ENCODE results near the gene STK10. TPM values are rescaled to one million over a fixed set of nuclear protein-coding genes. Genes with fewer than 3 reads are reported as not detected.
"Not testable (repeated sequence)": the region's sequence is repeated elsewhere in the genome, so short reads cannot be mapped to it uniquely, and the experiment has no call there.

The STK10 gene
- polyA plus RNA-seq, 1 donor (not counting 4 experiments of a cell fraction or from before 2014, with no cell fraction given), result 19.8 TPM

- FAIRE-seq, result no peak
- no peak overlapping the region for H3K4me3 ChIP-seq (ENCODE audit: control insufficient read depth in 2 of 3, extremely low read depth in 1 of 3, insufficient read depth in 2 of 3, low read depth in 1 of 3, low read length in 3 of 3)
- no peak overlapping the region for H2AFZ ChIP-seq (ENCODE audit: control insufficient read depth, low read length)
- peaks cover 1% of the 10 kb centered on the region for H3K9me1 ChIP-seq (ENCODE audit: control insufficient read depth, extremely low read depth, insufficient read depth, low read length)
- TF ChIP-seq EZH2 (IDR thresholded peaks at IDR 0.05; ENCODE audit: low read length) (no peak), CTCF (optimal IDR thresholded peaks at IDR 0.05 in 1 of 3, IDR thresholded peaks at IDR 0.05 in 1 of 3, conservative IDR thresholded peaks at IDR 0.05 in 1 of 3; ENCODE audit: extremely low read depth in 1 of 3, insufficient read depth in 2 of 3, low read length in 3 of 3) (no peak)
- H3K9me3 ChIP-seq (ENCODE audit: control insufficient read depth, low read depth, low read length), result no peaks in the 10 kb centered on the region
- no peak overlapping the region for H3K9ac ChIP-seq (ENCODE audit: control insufficient read depth, extremely low read depth, insufficient read depth, low read length)
- H3K36me3 ChIP-seq (ENCODE audit: control insufficient read depth in 2 of 2, extremely low read depth in 1 of 2, insufficient read depth in 2 of 2, low read length in 2 of 2), result peaks cover 26 to 31% of the 10 kb centered on the region in 2 experiments
- H3K27ac ChIP-seq (ENCODE audit: control insufficient read depth, insufficient read depth, low read length), result no peak overlapping the region
- H3K79me2 ChIP-seq (ENCODE audit: control insufficient read depth, insufficient read depth, low read length), result peaks cover 55% of the 10 kb centered on the region
- DNase-seq (ENCODE audit: low read depth, low spot score), result no peak
- no peaks in the 10 kb centered on the region for H4K20me1 ChIP-seq (ENCODE audit: control insufficient read depth, extremely low read depth, insufficient read depth, low read length)
- H3K4me2 ChIP-seq (ENCODE audit: control insufficient read depth, extremely low read depth, insufficient read depth, low read depth, low read length), result no peak overlapping the region
- H3K27me3 ChIP-seq (ENCODE audit: control insufficient read depth, extremely low read depth, insufficient read depth, low read length), result no peaks in the 10 kb centered on the region
- no peaks in the 10 kb centered on the region for H3K4me1 ChIP-seq (ENCODE audit: control insufficient read depth, extremely low read depth, insufficient read depth, low read length)
- dilution Hi-C loops (cut with MboI; ENCODE audit: extremely low pct_ligation_motif_present, low sequenced_read_pairs), result no loop called here
Measured at GRCh38 chr5:172151661-172152210, 36.3 kb downstream of the STK10 start.

GRCh38 chr5:172150514-172151425 is 37.3 kb downstream of the STK10 start:
- dilution Hi-C loops (cut with MboI; ENCODE audit: extremely low pct_ligation_motif_present, low sequenced_read_pairs), result no loop called here
- no peak for TF ChIP-seq CTCF (optimal IDR thresholded peaks at IDR 0.05 in 1 of 3, IDR thresholded peaks at IDR 0.05 in 1 of 3, conservative IDR thresholded peaks at IDR 0.05 in 1 of 3; ENCODE audit: extremely low read depth in 1 of 3, insufficient read depth in 2 of 3, low read length in 3 of 3)
- TF ChIP-seq EZH2 (IDR thresholded peaks at IDR 0.05; ENCODE audit: low read length), result no peak
- H3K9me3 ChIP-seq (ENCODE audit: control insufficient read depth, low read depth, low read length), result no peaks in the 10 kb centered on the region
- H4K20me1 ChIP-seq (ENCODE audit: control insufficient read depth, extremely low read depth, insufficient read depth, low read length), result peaks cover 6% of the 10 kb centered on the region
- DNase-seq (ENCODE audit: low read depth, low spot score) (no peak), FAIRE-seq (no peak)
- no peak overlapping the region for H3K4me3 ChIP-seq (ENCODE audit: control insufficient read depth in 2 of 3, extremely low read depth in 1 of 3, insufficient read depth in 2 of 3, low read depth in 1 of 3, low read length in 3 of 3)
- no peak overlapping the region for H3K9ac ChIP-seq (ENCODE audit: control insufficient read depth, extremely low read depth, insufficient read depth, low read length)
- no peaks in the 10 kb centered on the region for H3K27me3 ChIP-seq (ENCODE audit: control insufficient read depth, extremely low read depth, insufficient read depth, low read length)
- H3K4me1 ChIP-seq (ENCODE audit: control insufficient read depth, extremely low read depth, insufficient read depth, low read length), result peaks cover 1% of the 10 kb centered on the region
- H3K9me1 ChIP-seq (ENCODE audit: control insufficient read depth, extremely low read depth, insufficient read depth, low read length), result peaks cover 5% of the 10 kb centered on the region
- H3K27ac ChIP-seq (ENCODE audit: control insufficient read depth, insufficient read depth, low read length), result no peak overlapping the region
- H2AFZ ChIP-seq (ENCODE audit: control insufficient read depth, low read length), result no peak overlapping the region
- H3K36me3 ChIP-seq (ENCODE audit: control insufficient read depth in 2 of 2, extremely low read depth in 1 of 2, insufficient read depth in 2 of 2, low read length in 2 of 2), result peaks cover 22% of the 10 kb centered on the region in 2 experiments
- no peak overlapping the region for H3K4me2 ChIP-seq (ENCODE audit: control insufficient read depth, extremely low read depth, insufficient read depth, low read depth, low read length)
- peaks cover 57% of the 10 kb centered on the region for H3K79me2 ChIP-seq (ENCODE audit: control insufficient read depth, insufficient read depth, low read length)

GRCh38 chr5:172149481-172149880 is 38.5 kb downstream of the STK10 start:
- Histone ChIP-seq H3K4me1 (ENCODE audit: control insufficient read depth, extremely low read depth, insufficient read depth, low read length) (peaks cover 13% of the 10 kb centered on the region), H3K36me3 (ENCODE audit: control insufficient read depth in 2 of 2, extremely low read depth in 1 of 2, insufficient read depth in 2 of 2, low read length in 2 of 2) (peaks cover 22 to 23% of the 10 kb centered on the region in 2 experiments), H3K79me2 (ENCODE audit: control insufficient read depth, insufficient read depth, low read length) (peaks cover 67% of the 10 kb centered on the region), H4K20me1 (ENCODE audit: control insufficient read depth, extremely low read depth, insufficient read depth, low read length) (peaks cover 15% of the 10 kb centered on the region)
- H3K9me1 ChIP-seq (ENCODE audit: control insufficient read depth, extremely low read depth, insufficient read depth, low read length); H3K27me3 ChIP-seq (ENCODE audit: control insufficient read depth, extremely low read depth, insufficient read depth, low read length); dilution Hi-C loops (cut with MboI; ENCODE audit: extremely low pct_ligation_motif_present, low sequenced_read_pairs); DNase-seq (ENCODE audit: low read depth, low spot score); H3K9ac ChIP-seq (ENCODE audit: control insufficient read depth, extremely low read depth, insufficient read depth, low read length); H3K27ac ChIP-seq (ENCODE audit: control insufficient read depth, insufficient read depth, low read length); H2AFZ ChIP-seq (ENCODE audit: control insufficient read depth, low read length); H3K4me3 ChIP-seq (ENCODE audit: control insufficient read depth in 2 of 3, extremely low read depth in 1 of 3, insufficient read depth in 2 of 3, low read depth in 1 of 3, low read length in 3 of 3); H3K9me3 ChIP-seq (ENCODE audit: control insufficient read depth, low read depth, low read length); FAIRE-seq; H3K4me2 ChIP-seq (ENCODE audit: control insufficient read depth, extremely low read depth, insufficient read depth, low read depth, low read length): not testable (repeated sequence)
